Testis (tissue), 3 donors: ENCODE results near the gene RNASE1. TPM values are rescaled to one million over a fixed set of nuclear protein-coding genes. Genes with fewer than 3 reads are reported as not detected.

Source experiments
- DNase-seq: peaks from one replicate; pipeline ENCODE4 v3.0.0-alpha.2; 2019
- H3K27ac ChIP-seq, 2 donors: fragments of 200-600 bp; sonication (generic); one replicate each; pipeline ENCODE4 v1.5.1; 2019
- H3K27me3 ChIP-seq: fragments of 200-600 bp; sonication (generic); one replicate; pipeline ENCODE4 v1.5.1; 2019
- H3K36me3 ChIP-seq: fragments of 200-600 bp; sonication (generic); one replicate; pipeline ENCODE4 v1.5.1; 2017; ENCODE audit warnings: low read depth; ENCODE audit errors: missing control alignments
- H3K4me1 ChIP-seq: fragments of 200-600 bp; sonication (generic); one replicate; pipeline ENCODE4 v1.5.1; 2019
- H3K4me3 ChIP-seq, 2 donors: fragments of 200-600 bp; sonication (generic); one replicate each; pipeline ENCODE4 v1.5.1; 2017 to 2019
- H3K9me3 ChIP-seq: fragments of 200-600 bp; sonication (generic); one replicate; pipeline ENCODE4 v1.5.1; 2017
- CTCF ChIP-seq, 3 experiments: fragments of 450-650 bp in 2 of 3; fragments of 200-600 bp in 1 of 3; sonication (generic) in 1 of 3; IDR thresholded peaks; one replicate each; pipeline ENCODE4 v1.5.1; 2016 to 2019; ENCODE audit warnings: antibody characterized with exemption in 3 of 3, mild to moderate bottlenecking in 2 of 3, moderate library complexity in 1 of 3
- POLR2A ChIP-seq: fragments of 450-650 bp; IDR thresholded peaks from one replicate; pipeline ENCODE4 v1.6.1; 2017; ENCODE audit warnings: antibody characterized with exemption, mild to moderate bottlenecking, moderate library complexity
- WGBS, 2 donors: methylation state at CpG; one replicate each; pipeline ENCODE4 v1.1.5; 2018; 5-methylcytosine and 5-hydroxymethylcytosine counted together
- intact Hi-C: fragments of 100-400 bp; cut with DNase I; formaldehyde crosslinking; loops from one replicate; pipeline ENCODE4 v1.15.1; 2023; ENCODE audit warnings: low total_unique reads
- polyA plus RNA-seq: library from polyadenylated mRNA; stranded (reverse); fragments of 350-450 nt; fragmentation: Illumina TruSeq; extraction: RNeasy Lipid Tissue Mini Kit (QIAGEN cat#74804); gene quantifications from one replicate; pipeline ENCODE4 v1.2.3, GENCODE V29; 2014; ENCODE audit warnings: low read depth, low replicate concordance; ENCODE audit not compliant: insufficient read depth
- total RNA-seq, 2 donors: library from RNA; depleted of rRNA; stranded (reverse); fragments of >200 nt; gene quantifications; one replicate each; pipeline ENCODE4 v1.2.3, GENCODE V29; 2016

RNASE1 gene
- total and polyA plus RNA-seq, 3 donors from 2014 or later: 1,880 to 2,939 (median 2,192) TPM

- intact Hi-C loops: no loop called here
These were observed 2.6 kb downstream of the RNASE1 start for GRCh38 chr14:20799892-20800544.

GRCh38 chr14:20799456-20799891 lies 3.2 kb downstream of the RNASE1 start:
- peak overlapping the region; percentile 75 to 82 for H3K27ac ChIP-seq
- no peak for TF ChIP-seq POLR2A
- TF ChIP-seq CTCF (IDR thresholded peaks at IDR 0.05): no peak
- peak; percentile 64 for DNase-seq
- H3K4me1 ChIP-seq: peaks cover 17% of the 10 kb centered on the region
- 11 to 23% methylated on average over 4 of the region's 4 CpGs for WGBS, 2 donors
- intact Hi-C loops: no loop called here
- no peaks in the 10 kb centered on the region for H3K36me3 ChIP-seq
- peak overlapping the region in 1 of 2 donors; percentile 64 for H3K4me3 ChIP-seq
- H3K9me3 ChIP-seq: no peaks in the 10 kb centered on the region
- H3K27me3 ChIP-seq: no peaks in the 10 kb centered on the region

More at GRCh38 chr14:20799892-20800544, 2.6 kb downstream of the RNASE1 start:
- peak overlapping the region; percentile 75 to 82 for H3K27ac ChIP-seq
- no peaks in the 10 kb centered on the region for H3K9me3 ChIP-seq
- WGBS, 2 donors: 28 to 59% methylated on average over 9 of the region's 9 CpGs
- H3K4me1 ChIP-seq: peaks cover 17% of the 10 kb centered on the region
- H3K27me3 ChIP-seq: no peaks in the 10 kb centered on the region
- H3K36me3 ChIP-seq: no peaks in the 10 kb centered on the region
- no peak for TF ChIP-seq POLR2A
- TF ChIP-seq CTCF (IDR thresholded peaks at IDR 0.05): no peak
- H3K4me3 ChIP-seq: peak overlapping the region; percentile 32 to 64
- peak; percentile 41 for DNase-seq

GRCh38 chr14:20798932-20799331 lies 3.7 kb downstream of the RNASE1 start:
- 71 to 74% methylated on average over 6 of the region's 6 CpGs for WGBS, 2 donors
- no peak for TF ChIP-seq CTCF (IDR thresholded peaks at IDR 0.05)
- no peak for TF ChIP-seq POLR2A
- H3K4me1 ChIP-seq: peaks cover 16% of the 10 kb centered on the region
- peak overlapping the region; percentile 75 to 82 for H3K27ac ChIP-seq
- intact Hi-C loops: no loop called here
- no peak overlapping the region for H3K4me3 ChIP-seq
- no peaks in the 10 kb centered on the region for H3K36me3 ChIP-seq
- H3K27me3 ChIP-seq: no peaks in the 10 kb centered on the region
- no peak for DNase-seq
- no peaks in the 10 kb centered on the region for H3K9me3 ChIP-seq

GRCh38 chr14:20798318-20798717 lies 4.3 kb downstream of the RNASE1 start:
- Histone ChIP-seq H3K4me3 (no peak overlapping the region), H3K4me1 (peaks cover 11% of the 10 kb centered on the region), H3K27ac (peak overlapping the region; percentile 14 to 82), H3K9me3 (no peaks in the 10 kb centered on the region), H3K27me3 (no peaks in the 10 kb centered on the region), H3K36me3 (no peaks in the 10 kb centered on the region)
- WGBS, 2 donors: 52 to 63% methylated on average over 7 of the region's 7 CpGs
- intact Hi-C loops: no loop called here
- no peak for DNase-seq
- no peak for TF ChIP-seq POLR2A
- no peak for TF ChIP-seq CTCF (IDR thresholded peaks at IDR 0.05)

- no peak for DNase-seq
- no peaks in the 10 kb centered on the region for H3K9me3 ChIP-seq
- no peaks in the 10 kb centered on the region for H3K36me3 ChIP-seq
- no peaks in the 10 kb centered on the region for H3K27me3 ChIP-seq
- intact Hi-C loops: no loop called here
- 64 to 87% methylated on average over 1 of the region's 1 CpG for WGBS, 2 donors
- H3K27ac ChIP-seq: peak overlapping the region; percentile 51 to 82
- peaks cover 6% of the 10 kb centered on the region for H3K4me1 ChIP-seq
- no peak overlapping the region for H3K4me3 ChIP-seq
- TF ChIP-seq POLR2A (no peak), CTCF (IDR thresholded peaks at IDR 0.05) (no peak)
These were observed 5.5 kb downstream of the RNASE1 start for GRCh38 chr14:20797164-20797563.
